Caki2 (cell line): ENCODE measurements around the gene PBX1. TPM values are rescaled to one million over a fixed set of nuclear protein-coding genes. Genes with fewer than 3 reads are reported as not detected.

Experiments used
- DNase-seq: peaks from one replicate; pipeline ENCODE4 v3.0.0-alpha.2; 2015; ENCODE audit warnings: low read depth
- in situ Hi-C: cut with HindIII; loops from 2 replicates; pipeline ENCODE4 v1.10.0; 2016; ENCODE audit warnings: low sequenced_read_pairs, low pct_unique_long_range_greater_than_20kb, mixed read lengths
- total RNA-seq: library from RNA; depleted of rRNA; stranded (reverse); fragments of >200 nt; shearing (Covaris generic); gene quantifications from 2 replicates; pipeline ENCODE4 v1.2.3, GENCODE V29; 2014; ENCODE audit warnings: low replicate concordance

PBX1 gene
- total RNA-seq, 1 experiment from 2014 or later: 9.6 TPM

GRCh38 chr1:164880199-164880598 is 321.2 kb downstream of the PBX1 start:
- in situ Hi-C loops: no loop called here
- DNase-seq: no peak

- in situ Hi-C loops: no loop called here
- no peak for DNase-seq
Measured at GRCh38 chr1:164880644-164881043, 321.7 kb downstream of the PBX1 start.

- in situ Hi-C loops: no loop called here
- DNase-seq: no peak
Measured at GRCh38 chr1:164885311-164885710, 326.3 kb downstream of the PBX1 start.

- in situ Hi-C loops: no loop called here
Measured at GRCh38 chr1:164886101-164886500, 327.1 kb downstream of the PBX1 start.

GRCh38 chr1:164891615-164892014 is 332.6 kb downstream of the PBX1 start:
- no peak for DNase-seq
- in situ Hi-C loops: no loop called here

More at GRCh38 chr1:164886101-164886500, 327.1 kb downstream of the PBX1 start:
- no peak for DNase-seq

- DNase-seq: no peak
- in situ Hi-C loops: no loop called here
Measured at GRCh38 chr1:164895026-164895912, 336.3 kb downstream of the PBX1 start.

GRCh38 chr1:164901031-164901430 is 342.0 kb downstream of the PBX1 start:
- DNase-seq: no peak
- in situ Hi-C loops: no loop called here
